B cell (primary cell): ENCODE results near the gene RPL34. TPM values are rescaled to one million over a fixed set of nuclear protein-coding genes. Genes with fewer than 3 reads are reported as not detected.

Source experiments
- ATAC-seq: fragments of 200-7000 bp; cut with Tn5 transposase; one replicate; pipeline ENCODE4 v1.10.0; 2021; ENCODE audit warnings: low read depth, mild to moderate bottlenecking, moderate number of reproducible peaks, moderate library complexity
- CTCF ChIA-PET: fragments of 350-600 bp; sonication (Branson Sonifier 250); formaldehyde crosslinking; loops from one replicate; lab custom pipeline; 2021; ENCODE audit warnings: antibody characterized with exemption, inconsistent platforms; lab: Charles Lee
- POLR2A ChIA-PET: fragments of 350-600 bp; sonication (Branson Sonifier 250); formaldehyde crosslinking; loops from one replicate; lab custom pipeline; 2021; ENCODE audit warnings: antibody characterized with exemption; lab: Charles Lee
- DNase-seq: peaks from one replicate; pipeline ENCODE4 v3.0.0; 2013
- H2AFZ ChIP-seq: 2 replicates; pipeline ENCODE4 v1.6.1; 2012; ENCODE audit warnings: mild to moderate bottlenecking, low read depth, low read length; ENCODE audit not compliant: insufficient read depth, poor library complexity, severe bottlenecking
- H3K27ac ChIP-seq, 2 donors: 1 replicate in 1 of 2; 2 replicates in 1 of 2; pipeline ENCODE4 v1.5.1; 2012 to 2013; ENCODE audit warnings: low read length in 2 of 2, mild to moderate bottlenecking in 2 of 2, moderate library complexity in 1 of 2
- H3K27me3 ChIP-seq, 4 experiments: fragments of 200-600 bp in 1 of 4; sonication (generic) in 1 of 4; replicated peaks in 1 of 4; 1 replicate in 2 of 4; 2 replicates in 2 of 4; pipeline versions ENCODE4 v1.6.1 to v1.7.0; 2013 to 2016; ENCODE audit warnings: low read length in 3 of 4, mild to moderate bottlenecking in 2 of 4, mixed read lengths in 1 of 4, moderate library complexity in 1 of 4; ENCODE audit not compliant: insufficient read depth in 4 of 4, control insufficient read depth in 3 of 4; ENCODE audit errors: control extremely low read depth in 1 of 4
- H3K36me3 ChIP-seq, 2 experiments: replicated peaks in 1 of 2; 1 replicate in 1 of 2; 2 replicates in 1 of 2; pipeline versions ENCODE4 v1.6.1 to v1.7.1; 2013; ENCODE audit warnings: low read length in 1 of 2; ENCODE audit not compliant: insufficient read depth in 2 of 2, control insufficient read depth in 1 of 2; ENCODE audit errors: control extremely low read depth in 1 of 2, extremely low read depth in 1 of 2
- H3K4me1 ChIP-seq, 2 donors: fragments of 200-600 bp in 1 of 2; sonication (generic) in 1 of 2; 1 replicate in 1 of 2; 2 replicates in 1 of 2; pipeline versions ENCODE4 v1.5.1 to v1.6.1; 2013 to 2017; ENCODE audit warnings: low read length in 2 of 2; ENCODE audit not compliant: control insufficient read depth in 2 of 2, insufficient read depth in 2 of 2
- H3K4me2 ChIP-seq: replicated peaks from 2 replicates; pipeline ENCODE3; 2012; ENCODE audit warnings: mild to moderate bottlenecking, low read depth, low read length; ENCODE audit not compliant: poor library complexity, severe bottlenecking
- H3K4me3 ChIP-seq, 5 experiments: fragments of 200-600 bp in 1 of 5; sonication (generic) in 1 of 5; 1 replicate in 3 of 5; 2 replicates in 2 of 5; pipeline versions ENCODE4 v1.5.1 to v1.7.0; 2011 to 2016; ENCODE audit warnings: low read length in 4 of 5, mild to moderate bottlenecking in 4 of 5, low read depth in 2 of 5, control low read depth in 1 of 5, moderate library complexity in 1 of 5; ENCODE audit not compliant: insufficient read depth in 1 of 5; ENCODE audit errors: control extremely low read depth in 1 of 5, extremely low read depth in 1 of 5
- H3K79me2 ChIP-seq: fragments of 200-600 bp; sonication (generic); one replicate; pipeline ENCODE4 v1.6.0; 2016; ENCODE audit warnings: low read length; ENCODE audit not compliant: control insufficient read depth, insufficient read depth
- H3K9ac ChIP-seq: fragments of 200-600 bp; sonication (generic); 2 replicates; pipeline ENCODE4 v1.6.1; 2017; ENCODE audit warnings: mild to moderate bottlenecking, low read length, moderate library complexity
- H3K9me3 ChIP-seq, 3 donors: one replicate each; pipeline versions ENCODE4 v1.6.1 to v1.7.1; 2013; ENCODE audit warnings: low read length in 2 of 3; ENCODE audit not compliant: control insufficient read depth in 2 of 3, insufficient read depth in 1 of 3; ENCODE audit errors: control extremely low read depth in 1 of 3
- H4K20me1 ChIP-seq: 2 replicates; pipeline ENCODE4 v1.6.0; 2012; ENCODE audit warnings: mild to moderate bottlenecking, low read length; ENCODE audit not compliant: insufficient read depth, control insufficient read depth, poor library complexity, severe bottlenecking
- H3K27ac Mint-ChIP-seq: one replicate; pipeline ENCODE4 v1.8.0; 2021; ENCODE audit warnings: mixed read lengths
- H3K27me3 Mint-ChIP-seq: one replicate; pipeline ENCODE4 v1.8.0; 2021; ENCODE audit warnings: mixed read lengths
- H3K4me1 Mint-ChIP-seq: one replicate; pipeline ENCODE4 v1.8.0; 2021; ENCODE audit warnings: mixed read lengths
- H3K4me3 Mint-ChIP-seq: one replicate; pipeline ENCODE4 v1.8.0; 2021; ENCODE audit warnings: mixed read lengths
- H3K9me3 Mint-ChIP-seq: one replicate; pipeline ENCODE4 v1.8.0; 2022; ENCODE audit warnings: mixed read lengths; ENCODE audit not compliant: insufficient read depth
- EZH2 ChIP-seq: IDR thresholded peaks from 2 replicates; pipeline ENCODE4 v1.6.1; 2012; ENCODE audit warnings: borderline replicate concordance, low read depth, mild to moderate bottlenecking, moderate library complexity, low read length; ENCODE audit not compliant: insufficient read depth, poor library complexity, severe bottlenecking
- WGBS: methylation state at CpG from one replicate; pipeline ENCODE4 v1.1.5; 2013; ENCODE audit warnings: missing lambda C conversion rate; ENCODE audit not compliant: insufficient coverage; 5-methylcytosine and 5-hydroxymethylcytosine counted together
- intact Hi-C: fragments of 100-400 bp; cut with micrococcal nuclease; formaldehyde crosslinking; loops from one replicate; pipeline ENCODE4 v1.10.0; 2022
- polyA plus RNA-seq: library from polyadenylated mRNA; depleted of rRNA; stranded (reverse); fragments of >200 nt; gene quantifications from 2 replicates; pipeline ENCODE4 v1.2.3, GENCODE V29; 2012
- small RNA-seq: library from RNA; depleted of rRNA; stranded (forward); fragments of <200 nt; gene quantifications from one replicate; pipeline ENCODE3, GENCODE V24; 2012; ENCODE audit warnings: low replicate concordance, low read depth; ENCODE audit not compliant: insufficient read length
- total RNA-seq, 2 donors: library from RNA; stranded (reverse); fragments of 120-200 nt in 1 of 2; gene quantifications; 1 replicate in 1 of 2; 2 replicates in 1 of 2; pipeline versions ENCODE4 v1.2.3 to v1.2.4, GENCODE V29; 2013 to 2022
- TF ChIP-seq, protein P1 (sequence below): fragments of 200-600 bp; IDR thresholded peaks from one replicate; pipeline ENCODE4 v1.8.0; 2022; ENCODE audit warnings: antibody characterized with exemption, mild to moderate bottlenecking

RPL34 gene
- total and polyA plus RNA-seq, 2 donors (not counting 1 experiment from before 2014, with no cell fraction given), result 2,267 to 4,160 TPM

GRCh38 chr4:108674356-108674977 lies 54.1 kb downstream of the RPL34 start:
- H3K9me3 Mint-ChIP-seq, result no peaks in the 10 kb centered on the region
- no peaks in the 10 kb centered on the region for H3K27me3 ChIP-seq
- no peaks in the 10 kb centered on the region for H3K4me1 Mint-ChIP-seq
- no CpG with 5 or more reads among the region's 4 CpGs for WGBS
- no peaks in the 10 kb centered on the region for H3K27me3 Mint-ChIP-seq
- DNase-seq (no peak), ATAC-seq (no peak)
- intact Hi-C loops, result no loop called here
- CTCF ChIA-PET, result interaction anchor here (0.7 kb wide), 1 partner anchor 177 kb away, joined by 3 read pairs; no protein-coding TSS in a partner anchor
- no peak overlapping the region for H3K27ac Mint-ChIP-seq
- H3K27ac ChIP-seq, result no peak overlapping the region
- H3K4me3 Mint-ChIP-seq, result no peak overlapping the region
- no peaks in the 10 kb centered on the region for H4K20me1 ChIP-seq
- peaks cover 0 to 3% (median 0%) of the 10 kb centered on the region in 3 donors for H3K9me3 ChIP-seq
- no peaks in the 10 kb centered on the region for H3K79me2 ChIP-seq
- peaks cover 4 to 5% of the 10 kb centered on the region in 2 experiments for H3K36me3 ChIP-seq
- no peak overlapping the region for H3K4me3 ChIP-seq
- no peak overlapping the region for H2AFZ ChIP-seq
- POLR2A ChIA-PET, result no interaction called here
- no peaks in the 10 kb centered on the region for H3K4me1 ChIP-seq
- H3K4me2 ChIP-seq, result no peak overlapping the region
- H3K9ac ChIP-seq, result no peak overlapping the region
- TF ChIP-seq, protein P1, sequence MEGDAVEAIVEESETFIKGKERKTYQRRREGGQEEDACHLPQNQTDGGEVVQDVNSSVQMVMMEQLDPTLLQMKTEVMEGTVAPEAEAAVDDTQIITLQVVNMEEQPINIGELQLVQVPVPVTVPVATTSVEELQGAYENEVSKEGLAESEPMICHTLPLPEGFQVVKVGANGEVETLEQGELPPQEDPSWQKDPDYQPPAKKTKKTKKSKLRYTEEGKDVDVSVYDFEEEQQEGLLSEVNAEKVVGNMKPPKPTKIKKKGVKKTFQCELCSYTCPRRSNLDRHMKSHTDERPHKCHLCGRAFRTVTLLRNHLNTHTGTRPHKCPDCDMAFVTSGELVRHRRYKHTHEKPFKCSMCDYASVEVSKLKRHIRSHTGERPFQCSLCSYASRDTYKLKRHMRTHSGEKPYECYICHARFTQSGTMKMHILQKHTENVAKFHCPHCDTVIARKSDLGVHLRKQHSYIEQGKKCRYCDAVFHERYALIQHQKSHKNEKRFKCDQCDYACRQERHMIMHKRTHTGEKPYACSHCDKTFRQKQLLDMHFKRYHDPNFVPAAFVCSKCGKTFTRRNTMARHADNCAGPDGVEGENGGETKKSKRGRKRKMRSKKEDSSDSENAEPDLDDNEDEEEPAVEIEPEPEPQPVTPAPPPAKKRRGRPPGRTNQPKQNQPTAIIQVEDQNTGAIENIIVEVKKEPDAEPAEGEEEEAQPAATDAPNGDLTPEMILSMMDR, result no peak
- no peak for TF ChIP-seq EZH2

Small RNA genes within 50 kb of the gene (small RNA-seq; reads per million reads assigned to genes)
- not detected for gene RNU6-431P

Other genes with a start within 250 kb of the RPL34 start
- gene OSTC, start 30.0 kb downstream of the RPL34 start, total RNA-seq, result 38.9 and 39.9 TPM in 2 replicates
- gene OSTC, start 30.0 kb downstream of the RPL34 start, polyA plus RNA-seq, result 33.3 and 33.8 TPM in 2 replicates
- gene ETNPPL, start 142.5 kb downstream of the RPL34 start, total RNA-seq, result not detected in 2 replicates
- not detected in 2 replicates for gene ETNPPL, start 142.5 kb downstream of the RPL34 start, polyA plus RNA-seq